Measurements from ENCODE around the gene ODF2.

DNA sequence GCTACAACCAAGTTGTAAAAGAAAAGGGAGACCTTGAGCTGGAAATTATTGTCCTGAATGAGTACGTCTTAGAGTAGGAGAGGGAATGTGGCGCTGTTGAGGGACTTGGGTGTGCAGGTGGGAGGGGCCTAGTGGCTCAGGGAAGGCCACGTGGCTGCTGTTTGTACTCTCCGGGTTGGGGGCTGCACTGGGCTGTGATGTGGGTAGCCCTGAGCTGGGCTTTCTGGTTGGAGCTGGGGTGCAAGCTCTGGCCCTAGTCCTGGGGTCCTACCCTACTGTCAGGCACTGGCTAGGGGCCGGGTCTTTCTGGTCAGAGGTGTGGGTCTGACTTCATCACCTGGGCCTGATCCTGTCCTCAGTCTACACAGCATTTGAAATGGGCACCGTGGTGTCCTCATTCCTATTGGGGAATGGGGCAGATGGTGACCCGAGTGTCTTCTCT lies 29.6 kb downstream of the ODF2 start:
- TF ChIP-seq PCBP2 (optimal IDR thresholded peaks at IDR 0.05; ENCODE audit: low read depth, low read length, poor library complexity, severe bottlenecking) (no peak), TCF7L2 (IDR thresholded peaks at IDR 0.05; ENCODE audit: low read depth, low read length) (no peak), ZNF550 (CRISPR knock-in tag; IDR thresholded peaks at IDR 0.05; ENCODE audit: borderline replicate concordance) (no peak), MZF1 (CRISPR knock-in tag; IDR thresholded peaks at IDR 0.05; ENCODE audit: borderline replicate concordance) (no peak), XBP1 (CRISPR knock-in tag; IDR thresholded peaks at IDR 0.05) (no peak), ZNF138 (CRISPR knock-in tag; IDR thresholded peaks at IDR 0.05; ENCODE audit: low read depth) (no peak), TAF1 (CRISPR knock-in tag; IDR thresholded peaks at IDR 0.05) (no peak), ZNF749 (CRISPR knock-in tag; IDR thresholded peaks at IDR 0.05; ENCODE audit: borderline replicate concordance) (no peak), SMC3 (IDR thresholded peaks at IDR 0.05; ENCODE audit: low read length) (no peak)
- TF ChIP-seq, protein P1, sequence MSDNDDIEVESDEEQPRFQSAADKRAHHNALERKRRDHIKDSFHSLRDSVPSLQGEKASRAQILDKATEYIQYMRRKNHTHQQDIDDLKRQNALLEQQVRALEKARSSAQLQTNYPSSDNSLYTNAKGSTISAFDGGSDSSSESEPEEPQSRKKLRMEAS (IDR thresholded peaks at IDR 0.05) = no peak
- TF ChIP-seq, protein P2, sequence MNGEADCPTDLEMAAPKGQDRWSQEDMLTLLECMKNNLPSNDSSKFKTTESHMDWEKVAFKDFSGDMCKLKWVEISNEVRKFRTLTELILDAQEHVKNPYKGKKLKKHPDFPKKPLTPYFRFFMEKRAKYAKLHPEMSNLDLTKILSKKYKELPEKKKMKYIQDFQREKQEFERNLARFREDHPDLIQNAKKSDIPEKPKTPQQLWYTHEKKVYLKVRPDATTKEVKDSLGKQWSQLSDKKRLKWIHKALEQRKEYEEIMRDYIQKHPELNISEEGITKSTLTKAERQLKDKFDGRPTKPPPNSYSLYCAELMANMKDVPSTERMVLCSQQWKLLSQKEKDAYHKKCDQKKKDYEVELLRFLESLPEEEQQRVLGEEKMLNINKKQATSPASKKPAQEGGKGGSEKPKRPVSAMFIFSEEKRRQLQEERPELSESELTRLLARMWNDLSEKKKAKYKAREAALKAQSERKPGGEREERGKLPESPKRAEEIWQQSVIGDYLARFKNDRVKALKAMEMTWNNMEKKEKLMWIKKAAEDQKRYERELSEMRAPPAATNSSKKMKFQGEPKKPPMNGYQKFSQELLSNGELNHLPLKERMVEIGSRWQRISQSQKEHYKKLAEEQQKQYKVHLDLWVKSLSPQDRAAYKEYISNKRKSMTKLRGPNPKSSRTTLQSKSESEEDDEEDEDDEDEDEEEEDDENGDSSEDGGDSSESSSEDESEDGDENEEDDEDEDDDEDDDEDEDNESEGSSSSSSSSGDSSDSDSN (CRISPR knock-in tag; IDR thresholded peaks at IDR 0.05) = no peak
- TF ChIP-seq, protein P3, sequence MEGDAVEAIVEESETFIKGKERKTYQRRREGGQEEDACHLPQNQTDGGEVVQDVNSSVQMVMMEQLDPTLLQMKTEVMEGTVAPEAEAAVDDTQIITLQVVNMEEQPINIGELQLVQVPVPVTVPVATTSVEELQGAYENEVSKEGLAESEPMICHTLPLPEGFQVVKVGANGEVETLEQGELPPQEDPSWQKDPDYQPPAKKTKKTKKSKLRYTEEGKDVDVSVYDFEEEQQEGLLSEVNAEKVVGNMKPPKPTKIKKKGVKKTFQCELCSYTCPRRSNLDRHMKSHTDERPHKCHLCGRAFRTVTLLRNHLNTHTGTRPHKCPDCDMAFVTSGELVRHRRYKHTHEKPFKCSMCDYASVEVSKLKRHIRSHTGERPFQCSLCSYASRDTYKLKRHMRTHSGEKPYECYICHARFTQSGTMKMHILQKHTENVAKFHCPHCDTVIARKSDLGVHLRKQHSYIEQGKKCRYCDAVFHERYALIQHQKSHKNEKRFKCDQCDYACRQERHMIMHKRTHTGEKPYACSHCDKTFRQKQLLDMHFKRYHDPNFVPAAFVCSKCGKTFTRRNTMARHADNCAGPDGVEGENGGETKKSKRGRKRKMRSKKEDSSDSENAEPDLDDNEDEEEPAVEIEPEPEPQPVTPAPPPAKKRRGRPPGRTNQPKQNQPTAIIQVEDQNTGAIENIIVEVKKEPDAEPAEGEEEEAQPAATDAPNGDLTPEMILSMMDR (CRISPR knock-in tag; IDR thresholded peaks at IDR 0.05) = no peak
- TF ChIP-seq, protein P4, sequence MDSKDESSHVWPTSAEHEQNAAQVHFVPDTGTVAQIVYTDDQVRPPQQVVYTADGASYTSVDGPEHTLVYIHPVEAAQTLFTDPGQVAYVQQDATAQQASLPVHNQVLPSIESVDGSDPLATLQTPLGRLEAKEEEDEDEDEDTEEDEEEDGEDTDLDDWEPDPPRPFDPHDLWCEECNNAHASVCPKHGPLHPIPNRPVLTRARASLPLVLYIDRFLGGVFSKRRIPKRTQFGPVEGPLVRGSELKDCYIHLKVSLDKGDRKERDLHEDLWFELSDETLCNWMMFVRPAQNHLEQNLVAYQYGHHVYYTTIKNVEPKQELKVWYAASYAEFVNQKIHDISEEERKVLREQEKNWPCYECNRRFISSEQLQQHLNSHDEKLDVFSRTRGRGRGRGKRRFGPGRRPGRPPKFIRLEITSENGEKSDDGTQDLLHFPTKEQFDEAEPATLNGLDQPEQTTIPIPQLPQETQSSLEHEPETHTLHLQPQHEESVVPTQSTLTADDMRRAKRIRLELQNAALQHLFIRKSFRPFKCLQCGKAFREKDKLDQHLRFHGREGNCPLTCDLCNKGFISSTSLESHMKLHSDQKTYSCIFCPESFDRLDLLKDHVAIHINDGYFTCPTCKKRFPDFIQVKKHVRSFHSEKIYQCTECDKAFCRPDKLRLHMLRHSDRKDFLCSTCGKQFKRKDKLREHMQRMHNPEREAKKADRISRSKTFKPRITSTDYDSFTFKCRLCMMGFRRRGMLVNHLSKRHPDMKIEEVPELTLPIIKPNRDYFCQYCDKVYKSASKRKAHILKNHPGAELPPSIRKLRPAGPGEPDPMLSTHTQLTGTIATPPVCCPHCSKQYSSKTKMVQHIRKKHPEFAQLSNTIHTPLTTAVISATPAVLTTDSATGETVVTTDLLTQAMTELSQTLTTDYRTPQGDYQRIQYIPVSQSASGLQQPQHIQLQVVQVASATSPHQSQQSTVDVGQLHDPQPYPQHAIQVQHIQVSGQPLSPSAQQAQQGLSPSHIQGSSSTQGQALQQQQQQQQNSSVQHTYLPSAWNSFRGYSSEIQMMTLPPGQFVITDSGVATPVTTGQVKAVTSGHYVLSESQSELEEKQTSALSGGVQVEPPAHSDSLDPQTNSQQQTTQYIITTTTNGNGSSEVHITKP (CRISPR knock-in tag; IDR thresholded peaks at IDR 0.05; ENCODE audit: low read depth) = no peak

Measured in HepG2 (cell line).